ENCODE measurements around the gene ZSCAN1. TPM values are rescaled to one million over a fixed set of nuclear protein-coding genes. Genes with fewer than 3 reads are reported as not detected.

ZSCAN1 gene
- total RNA-seq, 1 donor from 2014 or later = not detected

DNA sequence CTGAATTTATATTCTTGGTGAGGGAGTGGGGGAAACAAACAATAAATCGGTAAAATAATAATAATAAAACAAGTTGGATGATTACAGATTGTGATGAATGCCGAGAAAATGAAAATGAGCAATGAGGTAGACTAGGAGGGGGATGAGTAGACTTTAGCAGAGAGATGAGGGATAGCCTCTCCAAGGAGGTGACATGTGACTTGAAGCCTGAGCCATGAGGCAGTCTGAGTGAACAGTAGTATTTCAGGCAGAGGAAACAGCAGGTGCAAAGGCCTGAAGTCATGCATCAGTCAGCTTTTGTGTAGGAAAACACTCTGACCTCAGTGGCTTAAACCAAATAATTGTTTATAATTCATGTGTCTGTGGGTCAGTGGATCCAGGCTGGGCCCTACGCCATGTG is 29.9 kb downstream of the ZSCAN1 start:
- Histone ChIP-seq H3K36me3 (ENCODE audit: control insufficient read depth in 3 of 3, insufficient read depth in 3 of 3, low read length in 3 of 3) (peaks cover 34 to 50% (median 42%) of the 10 kb centered on the region in 3 donors), H3K4me3 (ENCODE audit: low read length in 3 of 3) (peak overlapping the region in 1 of 3 donors; percentile 54), H3K27ac (ENCODE audit: low read depth, low read length) (no peak overlapping the region), H3K27me3 (ENCODE audit: control insufficient read depth in 3 of 3, insufficient read depth in 3 of 3, low read length in 3 of 3) (no peaks in the 10 kb centered on the region), H3K4me1 (ENCODE audit: control insufficient read depth in 3 of 3, insufficient read depth in 3 of 3, low read length in 3 of 3) (peaks cover 2 to 7% (median 2%) of the 10 kb centered on the region in 3 donors), H3K9ac (ENCODE audit: low read depth in 1 of 3, low read length in 3 of 3) (no peak overlapping the region), H3K9me3 (ENCODE audit: control insufficient read depth in 3 of 3, low read length in 3 of 3) (peaks cover 43 to 53% (median 49%) of the 10 kb centered on the region in 3 donors)

DNA sequence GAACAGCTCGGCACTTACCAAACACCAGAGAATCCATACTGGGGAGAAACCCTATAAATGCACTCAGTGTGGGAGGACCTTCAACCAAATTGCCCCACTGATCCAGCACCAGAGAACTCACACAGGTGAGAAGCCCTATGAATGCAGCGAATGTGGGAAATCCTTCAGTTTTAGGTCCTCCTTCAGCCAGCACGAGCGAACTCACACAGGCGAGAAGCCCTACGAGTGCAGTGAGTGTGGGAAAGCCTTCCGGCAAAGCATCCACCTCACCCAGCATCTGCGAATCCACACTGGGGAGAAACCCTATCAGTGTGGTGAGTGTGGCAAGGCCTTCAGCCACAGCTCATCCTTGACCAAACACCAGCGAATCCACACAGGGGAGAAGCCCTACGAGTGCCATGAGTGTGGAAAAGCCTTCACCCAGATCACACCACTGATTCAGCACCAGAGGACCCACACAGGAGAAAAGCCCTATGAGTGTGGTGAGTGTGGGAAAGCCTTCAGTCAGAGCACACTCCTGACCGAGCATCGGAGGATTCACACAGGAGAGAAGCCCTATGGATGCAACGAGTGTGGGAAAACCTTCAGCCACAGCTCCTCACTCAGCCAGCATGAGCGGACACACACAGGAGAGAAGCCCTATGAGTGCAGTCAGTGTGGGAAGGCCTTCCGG is 33.6 kb downstream of the ZSCAN1 start:
- H3K4me1 ChIP-seq (ENCODE audit: control insufficient read depth in 3 of 3, insufficient read depth in 3 of 3, low read length in 3 of 3) = no peaks in the 10 kb centered on the region
- H3K27ac ChIP-seq (ENCODE audit: low read depth, low read length) = no peak overlapping the region
- H3K27me3 ChIP-seq (ENCODE audit: control insufficient read depth in 3 of 3, insufficient read depth in 3 of 3, low read length in 3 of 3) = no peaks in the 10 kb centered on the region
- peak overlapping the region; percentile 25 to 41 (median 40) for H3K4me3 ChIP-seq (ENCODE audit: low read length in 3 of 3)
- H3K9me3 ChIP-seq (ENCODE audit: control insufficient read depth in 3 of 3, low read length in 3 of 3) = peaks cover 49 to 65% (median 50%) of the 10 kb centered on the region in 3 donors
- no peak overlapping the region for H3K9ac ChIP-seq (ENCODE audit: low read depth in 1 of 3, low read length in 3 of 3)
- H3K36me3 ChIP-seq (ENCODE audit: control insufficient read depth in 3 of 3, insufficient read depth in 3 of 3, low read length in 3 of 3) = peaks cover 34 to 53% (median 44%) of the 10 kb centered on the region in 3 donors

DNA sequence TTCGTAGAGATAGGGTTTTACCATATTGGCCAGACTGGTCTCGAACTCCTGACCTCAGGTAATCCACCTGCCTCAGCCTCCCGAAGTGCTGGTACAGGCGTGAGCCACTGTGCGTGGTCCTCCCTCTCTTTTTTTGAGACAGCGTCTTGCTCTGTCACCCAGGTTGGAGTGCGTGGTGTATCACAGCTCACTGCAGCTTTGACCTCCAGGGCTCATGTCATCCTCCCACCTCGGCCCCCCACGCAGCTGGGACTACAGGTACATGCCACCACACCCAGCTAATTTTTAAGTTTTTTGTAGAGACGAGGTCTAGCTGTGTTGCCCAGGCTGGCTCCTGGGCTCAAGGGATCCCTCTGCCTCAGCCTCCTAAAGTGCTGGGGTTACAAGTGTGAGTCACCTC is 46.0 kb downstream of the ZSCAN1 start:
- no peak overlapping the region for H3K4me3 ChIP-seq (ENCODE audit: low read length in 3 of 3)
- no peak overlapping the region for H3K9ac ChIP-seq (ENCODE audit: low read depth in 1 of 3, low read length in 3 of 3)
- H3K27me3 ChIP-seq (ENCODE audit: control insufficient read depth in 3 of 3, insufficient read depth in 3 of 3, low read length in 3 of 3) = no peaks in the 10 kb centered on the region
- peaks cover 14 to 23% (median 18%) of the 10 kb centered on the region in 3 donors for H3K36me3 ChIP-seq (ENCODE audit: control insufficient read depth in 3 of 3, insufficient read depth in 3 of 3, low read length in 3 of 3)
- H3K4me1 ChIP-seq (ENCODE audit: control insufficient read depth in 3 of 3, insufficient read depth in 3 of 3, low read length in 3 of 3) = no peaks in the 10 kb centered on the region
- H3K27ac ChIP-seq (ENCODE audit: low read depth, low read length) = no peak overlapping the region
- H3K9me3 ChIP-seq (ENCODE audit: control insufficient read depth in 3 of 3, low read length in 3 of 3) = peaks cover 14 to 22% (median 22%) of the 10 kb centered on the region in 3 donors

DNA sequence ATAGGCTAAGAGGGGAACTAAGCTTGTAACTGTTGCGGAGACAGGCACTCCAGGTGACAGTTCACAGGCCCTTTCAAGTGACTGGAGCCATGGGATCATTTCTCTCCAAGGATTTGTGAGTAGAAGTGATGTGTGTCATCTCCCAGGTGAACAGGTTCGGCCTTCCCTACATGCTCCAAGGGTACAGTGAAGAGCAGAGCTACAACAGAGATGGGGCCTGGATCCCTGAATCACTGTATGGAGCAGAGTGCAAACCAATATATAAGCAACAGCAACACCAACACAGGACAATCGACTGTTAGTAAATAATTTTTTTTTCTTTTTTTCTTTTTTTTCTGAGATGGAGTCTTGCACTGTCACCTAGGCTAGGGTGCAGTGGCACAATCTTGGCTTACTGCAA is 49.2 kb downstream of the ZSCAN1 start:
- Histone ChIP-seq H3K4me1 (ENCODE audit: control insufficient read depth in 3 of 3, insufficient read depth in 3 of 3, low read length in 3 of 3) (no peaks in the 10 kb centered on the region), H3K9me3 (ENCODE audit: control insufficient read depth in 3 of 3, low read length in 3 of 3) (peaks cover 15 to 35% (median 18%) of the 10 kb centered on the region in 3 donors), H3K4me3 (ENCODE audit: low read length in 3 of 3) (peak overlapping the region in 1 of 3 donors; percentile 15), H3K9ac (ENCODE audit: low read depth in 1 of 3, low read length in 3 of 3) (no peak overlapping the region), H3K27ac (ENCODE audit: low read depth, low read length) (no peak overlapping the region), H3K36me3 (ENCODE audit: control insufficient read depth in 3 of 3, insufficient read depth in 3 of 3, low read length in 3 of 3) (peaks cover 31 to 41% (median 40%) of the 10 kb centered on the region in 3 donors), H3K27me3 (ENCODE audit: control insufficient read depth in 3 of 3, insufficient read depth in 3 of 3, low read length in 3 of 3) (no peaks in the 10 kb centered on the region)

DNA sequence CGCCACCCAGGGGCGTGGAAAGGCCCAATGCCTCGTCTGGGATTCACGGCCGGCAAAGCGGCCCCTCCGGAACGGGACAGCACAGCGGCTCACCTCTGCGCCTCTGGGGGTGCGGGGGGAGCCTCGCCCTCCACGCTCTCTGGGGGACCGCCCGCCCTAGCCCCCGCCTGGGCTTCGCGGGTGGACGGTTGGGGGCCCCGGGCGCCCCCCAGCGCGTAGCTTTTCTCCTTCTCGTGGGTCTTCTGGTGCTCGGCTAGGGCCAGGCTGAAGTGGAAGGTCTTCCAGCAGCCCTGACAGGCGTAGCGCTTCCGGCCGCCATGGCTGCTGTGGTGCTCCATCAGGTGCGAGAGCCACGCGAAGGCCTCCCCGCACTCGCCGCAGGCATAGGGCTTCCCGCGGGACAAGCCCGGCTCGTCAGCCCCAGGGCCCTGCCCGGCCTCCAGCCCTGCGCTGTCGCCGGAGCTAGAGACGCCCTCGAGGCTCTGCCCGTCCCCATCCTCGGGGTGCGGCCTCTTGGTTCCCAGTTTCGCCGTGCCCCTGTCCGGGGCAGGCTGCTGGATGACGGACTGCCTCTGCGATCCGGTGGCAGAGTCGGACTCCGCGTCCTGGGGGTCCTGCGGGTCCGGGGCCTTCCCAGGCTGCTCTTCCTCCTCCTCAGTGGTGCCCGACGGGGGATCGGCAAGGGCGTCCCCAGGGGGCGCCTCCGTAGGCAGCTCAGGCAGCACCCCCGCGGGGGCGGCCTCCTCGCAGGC is 50.9 kb downstream of the ZSCAN1 start:
- Histone ChIP-seq H3K4me3 (ENCODE audit: low read length in 3 of 3) (no peak overlapping the region), H3K9me3 (ENCODE audit: control insufficient read depth in 3 of 3, low read length in 3 of 3) (peaks cover 15 to 39% (median 26%) of the 10 kb centered on the region in 3 donors), H3K27ac (ENCODE audit: low read depth, low read length) (no peak overlapping the region), H3K36me3 (ENCODE audit: control insufficient read depth in 3 of 3, insufficient read depth in 3 of 3, low read length in 3 of 3) (peaks cover 33 to 47% (median 45%) of the 10 kb centered on the region in 3 donors), H3K9ac (ENCODE audit: low read depth in 1 of 3, low read length in 3 of 3) (no peak overlapping the region), H3K4me1 (ENCODE audit: control insufficient read depth in 3 of 3, insufficient read depth in 3 of 3, low read length in 3 of 3) (no peaks in the 10 kb centered on the region), H3K27me3 (ENCODE audit: control insufficient read depth in 3 of 3, insufficient read depth in 3 of 3, low read length in 3 of 3) (no peaks in the 10 kb centered on the region)

DNA sequence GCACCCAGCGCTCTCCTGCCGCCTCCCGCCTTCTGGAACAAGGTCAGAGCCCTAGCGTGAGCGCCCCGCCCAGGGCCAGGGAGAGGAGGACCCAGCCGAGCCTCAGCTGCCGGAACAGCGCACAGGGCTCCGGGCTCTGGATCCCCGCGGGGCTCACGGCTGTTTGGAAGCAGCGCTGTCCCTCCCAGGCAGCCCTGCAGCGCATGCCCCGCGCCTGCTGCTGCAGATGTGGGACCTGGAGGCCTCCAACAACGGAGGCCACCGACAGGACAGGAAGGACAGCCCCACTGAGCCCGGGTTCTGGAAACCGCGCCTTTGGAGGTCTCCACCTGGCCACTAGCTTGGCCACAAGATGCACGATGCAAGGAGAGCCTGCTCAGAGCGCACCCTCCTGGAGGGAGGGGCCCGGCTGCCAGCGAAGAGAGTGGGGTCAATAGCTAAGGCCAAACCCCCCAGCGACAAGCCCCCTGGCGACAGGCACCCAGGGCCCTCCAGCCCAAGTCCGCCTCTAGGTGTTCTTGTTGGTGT is 51.6 kb downstream of the ZSCAN1 start:
- no peak overlapping the region for H3K4me3 ChIP-seq (ENCODE audit: low read length in 3 of 3)
- no peaks in the 10 kb centered on the region for H3K4me1 ChIP-seq (ENCODE audit: control insufficient read depth in 3 of 3, insufficient read depth in 3 of 3, low read length in 3 of 3)
- H3K27ac ChIP-seq (ENCODE audit: low read depth, low read length) = no peak overlapping the region
- H3K27me3 ChIP-seq (ENCODE audit: control insufficient read depth in 3 of 3, insufficient read depth in 3 of 3, low read length in 3 of 3) = no peaks in the 10 kb centered on the region
- H3K9me3 ChIP-seq (ENCODE audit: control insufficient read depth in 3 of 3, low read length in 3 of 3) = peaks cover 12 to 41% (median 26%) of the 10 kb centered on the region in 3 donors
- no peak overlapping the region for H3K9ac ChIP-seq (ENCODE audit: low read depth in 1 of 3, low read length in 3 of 3)
- peaks cover 33 to 47% (median 45%) of the 10 kb centered on the region in 3 donors for H3K36me3 ChIP-seq (ENCODE audit: control insufficient read depth in 3 of 3, insufficient read depth in 3 of 3, low read length in 3 of 3)

DNA sequence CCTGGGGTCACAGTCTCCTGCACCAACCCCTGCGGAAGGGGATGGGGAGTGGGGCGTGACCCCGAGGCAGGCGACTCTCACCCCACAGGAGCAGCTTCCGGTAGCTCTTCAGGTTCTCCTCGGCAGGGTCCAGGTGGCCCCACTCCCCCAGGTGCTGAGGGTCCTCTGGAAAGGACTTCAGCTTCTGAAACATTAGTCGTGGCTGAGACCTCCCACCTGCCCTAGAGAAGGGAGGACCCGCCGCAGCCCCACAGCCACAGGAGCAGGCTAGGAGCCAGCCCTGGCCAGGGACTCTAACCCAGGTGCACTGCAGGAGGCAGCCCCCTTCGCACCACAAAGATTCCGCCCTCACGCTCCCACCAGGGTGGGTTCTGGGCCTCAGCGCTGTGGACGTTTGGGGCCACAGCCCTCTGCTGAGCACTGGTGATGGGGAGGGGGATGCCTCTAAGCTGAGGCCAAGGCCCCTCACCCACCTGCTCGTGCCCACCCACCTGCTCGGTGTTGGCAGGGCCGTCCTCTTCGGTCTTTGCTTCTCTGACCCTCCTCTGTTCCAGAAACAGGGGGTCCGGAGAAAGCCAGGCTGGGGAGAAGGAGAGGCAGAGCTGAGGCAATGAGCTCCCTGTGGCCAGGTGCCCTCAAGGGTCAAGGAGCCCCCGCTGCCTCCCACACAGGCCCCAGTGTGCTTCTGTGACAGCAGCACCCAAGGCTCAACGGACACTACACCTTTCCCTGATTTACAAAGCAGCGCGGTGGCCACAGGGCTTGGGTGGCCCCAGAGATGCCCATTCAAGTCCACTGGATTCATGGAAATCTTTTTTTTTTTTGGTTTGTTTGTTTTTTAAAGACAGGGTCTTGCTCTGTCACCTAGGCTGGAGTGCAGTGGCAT is 53.2 kb downstream of the ZSCAN1 start:
- H3K4me1 ChIP-seq (ENCODE audit: control insufficient read depth in 3 of 3, insufficient read depth in 3 of 3, low read length in 3 of 3) = no peaks in the 10 kb centered on the region
- H3K27me3 ChIP-seq (ENCODE audit: control insufficient read depth in 3 of 3, insufficient read depth in 3 of 3, low read length in 3 of 3) = no peaks in the 10 kb centered on the region
- no peak overlapping the region for H3K9ac ChIP-seq (ENCODE audit: low read depth in 1 of 3, low read length in 3 of 3)
- H3K36me3 ChIP-seq (ENCODE audit: control insufficient read depth in 3 of 3, insufficient read depth in 3 of 3, low read length in 3 of 3) = peaks cover 33 to 47% (median 45%) of the 10 kb centered on the region in 3 donors
- H3K4me3 ChIP-seq (ENCODE audit: low read length in 3 of 3) = no peak overlapping the region
- peaks cover 6 to 36% (median 27%) of the 10 kb centered on the region in 3 donors for H3K9me3 ChIP-seq (ENCODE audit: control insufficient read depth in 3 of 3, low read length in 3 of 3)
- no peak overlapping the region for H3K27ac ChIP-seq (ENCODE audit: low read depth, low read length)

DNA sequence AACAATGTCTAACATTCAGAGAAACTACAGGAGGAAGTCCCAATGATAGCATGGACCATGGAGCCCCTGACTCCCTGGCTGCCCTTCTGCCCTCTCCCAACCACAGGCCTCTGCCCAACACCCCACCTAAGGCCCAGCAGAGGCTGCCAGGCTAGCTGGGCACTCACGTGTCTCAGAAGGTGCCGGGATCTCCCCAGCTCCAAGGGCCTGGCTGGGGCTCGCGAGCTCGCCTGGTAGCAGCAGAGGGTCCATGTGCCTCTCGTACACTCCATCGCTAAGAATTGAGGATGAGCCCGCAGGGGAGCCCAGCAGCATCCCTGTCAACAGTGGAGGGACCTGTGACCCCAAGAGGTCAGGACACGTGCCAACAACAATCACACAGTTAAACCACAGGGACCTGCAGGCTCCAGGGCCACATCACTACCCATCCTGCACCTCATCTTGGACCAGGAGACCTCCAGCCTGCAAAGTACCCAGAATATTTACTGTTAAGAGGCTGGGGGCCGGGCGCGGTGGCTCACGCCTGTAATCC is 54.8 kb downstream of the ZSCAN1 start:
- Histone ChIP-seq H3K4me1 (ENCODE audit: control insufficient read depth in 3 of 3, insufficient read depth in 3 of 3, low read length in 3 of 3) (no peaks in the 10 kb centered on the region), H3K36me3 (ENCODE audit: control insufficient read depth in 3 of 3, insufficient read depth in 3 of 3, low read length in 3 of 3) (peaks cover 31 to 40% (median 40%) of the 10 kb centered on the region in 3 donors)

DNA sequence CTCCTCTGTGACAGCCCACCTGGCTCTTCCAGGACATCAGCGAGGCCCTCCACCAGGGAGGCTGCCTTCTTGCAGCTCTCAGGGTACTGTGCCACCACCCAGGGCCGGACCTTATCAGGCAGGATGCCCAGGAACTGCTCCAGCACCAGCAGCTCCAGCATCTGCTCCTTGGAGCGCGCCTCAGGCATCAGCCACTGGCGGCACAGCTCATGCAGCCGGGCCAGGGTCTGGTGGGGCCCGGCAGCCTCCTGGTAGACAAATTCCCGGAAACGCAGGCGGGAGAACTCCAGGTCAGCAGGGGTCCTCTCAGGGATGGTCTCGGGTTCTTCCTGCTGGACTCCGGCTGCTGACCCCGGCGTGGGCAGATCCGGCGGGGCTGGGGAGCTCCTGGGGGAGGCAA is 56.0 kb downstream of the ZSCAN1 start:
- H3K4me1 ChIP-seq (ENCODE audit: control insufficient read depth in 3 of 3, insufficient read depth in 3 of 3, low read length in 3 of 3) = no peaks in the 10 kb centered on the region
- no peak overlapping the region for H3K27ac ChIP-seq (ENCODE audit: low read depth, low read length)
- no peak overlapping the region for H3K9ac ChIP-seq (ENCODE audit: low read depth in 1 of 3, low read length in 3 of 3)
- H3K9me3 ChIP-seq (ENCODE audit: control insufficient read depth in 3 of 3, low read length in 3 of 3) = peaks cover under 1 to 30% (median 27%) of the 10 kb centered on the region in 3 donors
- peaks cover 19 to 30% (median 28%) of the 10 kb centered on the region in 3 donors for H3K36me3 ChIP-seq (ENCODE audit: control insufficient read depth in 3 of 3, insufficient read depth in 3 of 3, low read length in 3 of 3)
- H3K27me3 ChIP-seq (ENCODE audit: control insufficient read depth in 3 of 3, insufficient read depth in 3 of 3, low read length in 3 of 3) = no peaks in the 10 kb centered on the region
- H3K4me3 ChIP-seq (ENCODE audit: low read length in 3 of 3) = no peak overlapping the region

More for the DNA sequence above, 54.8 kb downstream of the ZSCAN1 start:
- Histone ChIP-seq H3K4me3 (ENCODE audit: low read length in 3 of 3) (no peak overlapping the region), H3K9ac (ENCODE audit: low read depth in 1 of 3, low read length in 3 of 3) (no peak overlapping the region), H3K9me3 (ENCODE audit: control insufficient read depth in 3 of 3, low read length in 3 of 3) (peaks cover 1 to 34% (median 30%) of the 10 kb centered on the region in 3 donors), H3K27ac (ENCODE audit: low read depth, low read length) (no peak overlapping the region), H3K27me3 (ENCODE audit: control insufficient read depth in 3 of 3, insufficient read depth in 3 of 3, low read length in 3 of 3) (no peaks in the 10 kb centered on the region)
